ENCODE measurements around the gene CIT.
"Not testable (repeated sequence)": the region's sequence is repeated elsewhere in the genome, so short reads cannot be mapped to it uniquely, and the experiment has no call there.

Gene CIT

GRCh38 chr12:119659289-119659897 lies 217.7 kb downstream of the CIT start:
- Mint-ChIP-seq H3K4me1 (ENCODE audit: low read depth) (peaks cover 9% of the 10 kb centered on the region), H3K27ac (no peak overlapping the region), H3K4me3 (no peak overlapping the region), H3K36me3 (ENCODE audit: low read depth) (no peaks in the 10 kb centered on the region), H3K9me3 (peaks cover under 1% of the 10 kb centered on the region), H3K27me3 (ENCODE audit: low read depth) (no peaks in the 10 kb centered on the region)
- DNase-seq (ENCODE audit: low spot score): no peak

DNA sequence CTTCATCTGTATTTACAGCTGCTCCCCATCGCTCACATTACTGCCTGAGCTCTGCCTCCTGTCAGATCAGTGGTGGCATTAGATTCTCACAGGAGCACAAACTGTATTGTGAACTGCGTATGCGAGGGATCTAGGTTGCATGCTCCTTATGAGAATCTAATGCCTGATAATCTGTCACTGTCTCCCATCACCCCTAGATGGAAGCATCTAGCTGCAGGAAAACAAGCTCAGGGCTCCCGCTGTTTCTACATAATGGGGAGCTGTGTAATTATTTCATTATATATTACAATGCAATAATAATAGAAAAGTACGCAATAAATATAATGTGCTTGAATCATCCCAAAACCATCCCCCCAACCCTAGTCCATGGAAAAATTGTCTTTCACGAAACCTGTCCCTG lies 219.0 kb downstream of the CIT start:
- not testable (repeated sequence) for H3K4me1 Mint-ChIP-seq (ENCODE audit: low read depth); H3K36me3 Mint-ChIP-seq (ENCODE audit: low read depth); DNase-seq (ENCODE audit: low spot score); H3K27ac Mint-ChIP-seq; H3K4me3 Mint-ChIP-seq; H3K27me3 Mint-ChIP-seq (ENCODE audit: low read depth)
- H3K9me3 Mint-ChIP-seq: peaks cover 13% of the 10 kb centered on the region

- not testable (repeated sequence) for H3K4me1 Mint-ChIP-seq (ENCODE audit: low read depth); DNase-seq (ENCODE audit: low spot score); H3K27ac Mint-ChIP-seq
Measured at GRCh38 chr12:119657001-119657400, 220.1 kb downstream of the CIT start.

DNA sequence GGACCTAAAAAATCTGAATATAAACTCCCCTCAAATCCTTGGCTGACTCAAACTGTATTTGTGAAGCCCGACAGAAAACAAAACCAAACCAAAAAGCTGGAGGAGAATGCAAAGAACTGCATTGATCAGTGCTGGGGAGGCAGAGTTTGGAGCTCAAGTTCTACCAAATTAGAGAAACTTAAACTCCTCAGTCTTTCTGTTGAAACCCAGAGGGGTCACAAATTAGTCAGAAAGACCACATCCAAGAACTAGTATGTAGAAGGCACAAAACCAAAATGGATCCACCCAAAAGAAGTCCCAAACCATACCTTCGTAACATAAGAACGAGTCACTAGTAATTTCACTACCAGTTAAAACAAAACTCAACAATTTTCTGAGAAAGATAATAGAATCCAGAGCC lies 224.5 kb downstream of the CIT start:
- Mint-ChIP-seq H3K4me1 (ENCODE audit: low read depth) (no peaks in the 10 kb centered on the region), H3K36me3 (ENCODE audit: low read depth) (peaks cover 6% of the 10 kb centered on the region)
- DNase-seq (ENCODE audit: low spot score): no peak

More at GRCh38 chr12:119657001-119657400, 220.1 kb downstream of the CIT start:
- not testable (repeated sequence) for H3K27me3 Mint-ChIP-seq (ENCODE audit: low read depth); H3K4me3 Mint-ChIP-seq; H3K36me3 Mint-ChIP-seq (ENCODE audit: low read depth)
- H3K9me3 Mint-ChIP-seq: peaks cover 16% of the 10 kb centered on the region

DNA sequence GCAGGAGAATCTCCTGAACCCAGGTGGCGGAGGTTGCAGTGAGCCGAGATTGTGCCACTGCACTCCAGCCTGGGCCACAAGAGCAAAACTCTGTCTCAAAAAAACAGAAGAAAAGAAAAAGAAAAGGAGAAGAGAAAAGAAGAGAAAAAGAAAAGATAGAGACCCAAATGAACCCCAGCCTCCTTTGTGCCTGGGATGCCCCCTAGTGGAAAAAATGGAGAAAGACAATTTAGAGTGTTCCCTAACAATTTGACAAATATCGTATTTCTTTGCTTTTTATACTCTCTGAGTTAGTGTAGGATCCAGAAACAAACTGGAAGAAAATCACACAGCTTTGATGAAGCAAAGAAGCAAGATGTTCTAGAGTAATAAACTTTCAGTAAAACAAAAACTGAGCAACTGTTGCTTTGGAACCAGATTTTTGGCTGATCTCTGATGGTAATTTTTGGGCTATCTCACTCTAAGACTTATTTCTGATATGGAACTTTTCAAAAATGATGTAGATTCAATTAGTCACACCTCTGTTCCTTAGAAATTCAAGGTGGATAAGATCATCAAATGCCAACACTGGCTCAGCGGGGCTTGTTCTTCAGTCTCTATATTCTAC lies 227.8 kb downstream of the CIT start:
- Mint-ChIP-seq H3K27ac (no peak overlapping the region), H3K36me3 (ENCODE audit: low read depth) (peaks cover 6% of the 10 kb centered on the region), H3K4me1 (ENCODE audit: low read depth) (no peaks in the 10 kb centered on the region), H3K27me3 (ENCODE audit: low read depth) (no peaks in the 10 kb centered on the region), H3K4me3 (no peak overlapping the region), H3K9me3 (peaks cover 15% of the 10 kb centered on the region)
- no peak for DNase-seq (ENCODE audit: low spot score)

More for the DNA sequence above, 224.5 kb downstream of the CIT start:
- Mint-ChIP-seq H3K9me3 (peaks cover 16% of the 10 kb centered on the region), H3K27ac (no peak overlapping the region), H3K4me3 (no peak overlapping the region), H3K27me3 (ENCODE audit: low read depth) (no peaks in the 10 kb centered on the region)

DNA sequence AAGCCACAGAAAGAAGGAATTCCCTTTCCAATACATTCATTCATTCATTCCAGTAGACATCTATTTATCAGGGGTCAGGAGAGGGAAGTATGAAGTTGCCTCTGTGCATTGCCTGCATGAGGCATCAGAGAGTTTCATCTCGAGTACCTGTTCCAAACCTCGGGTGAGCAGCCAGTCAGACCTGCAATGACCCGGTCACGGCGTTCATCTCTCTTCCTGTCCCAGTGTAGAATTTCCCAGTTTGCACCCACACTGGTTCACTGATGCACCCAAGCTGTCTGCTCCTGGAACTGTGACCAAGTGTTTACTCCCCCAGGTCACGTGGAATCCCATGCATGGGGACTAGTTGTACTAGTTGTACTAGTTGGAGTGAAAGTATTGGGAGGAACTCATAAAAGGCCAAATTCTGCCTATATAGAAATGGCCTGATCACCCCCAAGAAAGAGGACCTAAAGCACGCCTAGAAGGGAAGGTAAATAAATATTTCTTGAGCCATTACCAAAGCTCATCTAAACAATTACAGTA lies 231.5 kb downstream of the CIT start:
- Mint-ChIP-seq H3K27me3 (ENCODE audit: low read depth) (peaks cover 3% of the 10 kb centered on the region), H3K4me1 (ENCODE audit: low read depth) (no peaks in the 10 kb centered on the region), H3K4me3 (no peak overlapping the region), H3K27ac (no peak overlapping the region), H3K9me3 (no peaks in the 10 kb centered on the region), H3K36me3 (ENCODE audit: low read depth) (no peaks in the 10 kb centered on the region)
- DNase-seq (ENCODE audit: low spot score): no peak

DNA sequence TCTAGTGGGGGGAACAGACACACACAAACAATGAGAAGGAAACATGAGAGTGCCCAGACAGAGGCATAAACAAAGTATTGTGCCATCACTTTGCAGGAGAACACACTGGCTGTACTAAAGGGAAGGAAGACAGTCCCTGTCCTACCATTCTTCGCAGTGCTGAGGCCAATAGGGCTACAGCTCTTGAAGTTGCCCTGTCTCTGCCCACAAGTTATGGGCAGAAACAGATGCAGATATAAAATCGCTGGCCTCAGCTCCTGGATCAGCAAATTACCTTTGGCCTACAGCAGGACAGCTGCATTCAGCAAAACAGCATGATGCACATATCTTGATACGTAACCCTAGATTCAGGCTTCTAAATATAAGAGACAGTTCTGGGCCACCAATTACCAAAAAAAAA lies 232.2 kb downstream of the CIT start:
- DNase-seq (ENCODE audit: low spot score): no peak
- H3K27ac Mint-ChIP-seq: no peak overlapping the region
- peaks cover 3% of the 10 kb centered on the region for H3K27me3 Mint-ChIP-seq (ENCODE audit: low read depth)
- H3K9me3 Mint-ChIP-seq: no peaks in the 10 kb centered on the region
- no peak overlapping the region for H3K4me3 Mint-ChIP-seq
- no peaks in the 10 kb centered on the region for H3K4me1 Mint-ChIP-seq (ENCODE audit: low read depth)
- no peaks in the 10 kb centered on the region for H3K36me3 Mint-ChIP-seq (ENCODE audit: low read depth)

DNA sequence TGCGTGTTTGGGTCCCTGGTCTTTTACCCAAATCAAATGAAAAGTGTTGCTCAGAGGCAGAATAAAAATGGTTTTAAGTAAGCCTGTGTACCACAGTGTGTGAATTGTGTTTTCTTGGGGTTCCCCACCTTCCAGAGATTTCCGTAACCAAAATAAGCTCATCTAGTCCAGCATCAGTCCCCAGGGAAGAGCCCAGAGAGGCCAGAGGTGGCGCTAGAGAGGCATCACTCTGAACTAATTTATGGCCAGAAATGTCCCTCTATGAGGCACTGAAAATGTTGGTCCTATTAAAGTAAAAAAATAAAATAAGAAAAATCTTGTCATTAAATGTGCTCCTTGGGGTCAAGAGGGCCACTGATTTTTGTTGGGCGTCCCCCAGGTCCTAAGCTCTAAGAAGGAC lies 234.1 kb downstream of the CIT start:
- Mint-ChIP-seq H3K27me3 (ENCODE audit: low read depth) (peaks cover 3% of the 10 kb centered on the region), H3K4me1 (ENCODE audit: low read depth) (no peaks in the 10 kb centered on the region), H3K4me3 (no peak overlapping the region), H3K36me3 (ENCODE audit: low read depth) (no peaks in the 10 kb centered on the region), H3K9me3 (no peaks in the 10 kb centered on the region), H3K27ac (no peak overlapping the region)
- no peak for DNase-seq (ENCODE audit: low spot score)

Data from T-helper 2 cell treated with Interferon-gamma antibody and Interleukin-4, amounts not matched to agents 5 μg/mL and 100 μg/mL, for 36 hours (primary cell).